CD4-positive, alpha-beta T cell treated with Interferon gamma for 1 hour (primary cell): Measurements from ENCODE around the gene ARHGAP15.

ENCODE experiments used
- DNase-seq: peaks from one replicate; pipeline ENCODE4 v3.0.0-alpha.2; 2020

The ARHGAP15 gene

DNA sequence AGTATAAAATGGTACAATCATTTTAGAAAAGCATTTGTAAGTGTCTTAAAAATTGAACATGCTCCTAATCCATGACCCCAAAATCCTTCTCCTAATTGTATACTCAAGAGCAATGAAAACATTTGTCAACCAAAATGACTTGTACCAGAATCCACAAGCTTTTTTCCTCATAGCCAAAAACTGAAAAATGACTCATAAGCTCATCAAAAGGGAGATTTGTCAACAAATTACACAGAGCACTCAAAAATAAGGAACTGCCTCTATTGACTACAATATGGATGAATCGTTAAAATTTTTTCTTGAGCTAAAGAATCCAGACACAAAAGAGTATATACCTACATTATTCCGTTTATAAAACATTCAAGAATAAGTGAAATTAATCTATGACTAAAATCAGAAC is 544.8 kb downstream of the ARHGAP15 start:
- DNase-seq: no peak

DNA sequence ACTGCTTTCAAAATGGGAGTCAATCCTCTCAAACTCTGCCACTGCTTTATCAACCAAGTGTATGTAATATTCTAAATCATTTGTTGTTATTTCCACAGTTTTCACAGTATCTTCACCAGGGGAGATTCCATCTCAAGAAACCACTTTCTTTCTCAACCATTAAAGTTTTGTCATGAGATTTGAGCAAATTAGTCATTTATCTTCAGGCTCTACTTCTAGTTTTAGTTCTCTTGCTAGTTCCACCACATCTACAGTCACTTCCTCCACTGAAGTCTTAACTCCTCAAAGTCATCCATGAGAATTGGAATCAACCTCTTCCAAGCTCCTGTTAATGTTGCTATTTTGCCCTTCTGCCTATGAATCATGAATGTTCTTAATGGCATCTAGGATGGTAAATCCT is 545.8 kb downstream of the ARHGAP15 start:
- DNase-seq: no peak

DNA sequence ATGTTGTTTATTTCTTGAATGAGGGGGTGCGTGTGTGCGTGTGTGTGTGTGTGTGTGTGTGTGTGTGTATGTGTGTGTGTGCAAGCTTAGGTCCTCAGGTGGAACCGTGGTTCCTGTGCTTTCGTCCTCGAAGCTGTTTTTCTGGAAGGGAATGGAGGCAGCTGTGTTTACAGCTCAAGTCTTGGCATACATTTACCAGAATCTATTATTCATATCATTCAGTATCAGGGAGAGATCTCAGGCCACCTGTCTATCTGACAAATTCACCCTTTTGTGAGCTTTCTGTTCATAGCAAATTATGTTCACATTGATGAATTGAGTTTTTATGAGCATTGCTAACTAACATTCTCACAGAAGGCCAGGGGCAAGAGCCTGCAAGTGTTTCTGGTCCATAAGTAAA is 550.4 kb downstream of the ARHGAP15 start:
- no peak for DNase-seq

DNA sequence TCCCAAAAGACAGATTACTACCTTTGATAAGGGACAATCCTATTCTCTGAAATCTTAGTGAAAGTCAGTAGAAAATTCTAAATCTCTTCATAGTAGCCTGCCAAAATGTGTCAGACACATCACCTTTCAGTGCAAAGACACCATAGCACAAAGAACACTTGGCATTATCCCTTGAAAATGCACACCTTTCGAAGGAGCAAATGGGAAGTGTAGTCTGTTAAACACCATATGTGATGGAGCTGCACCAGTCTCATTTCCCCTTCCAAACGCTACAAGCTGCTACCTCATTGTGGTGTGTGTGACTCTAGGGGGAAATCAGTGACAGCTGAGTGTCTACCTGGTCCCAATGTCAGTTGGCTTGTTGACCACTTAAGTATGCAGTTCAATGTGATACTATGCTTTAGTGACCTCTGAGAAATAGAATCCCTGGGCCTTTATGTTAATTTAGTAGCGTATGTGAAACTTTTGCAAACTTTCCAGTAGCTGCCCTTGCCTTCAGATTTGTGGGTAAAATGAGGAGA is 551.7 kb downstream of the ARHGAP15 start:
- DNase-seq: no peak

DNA sequence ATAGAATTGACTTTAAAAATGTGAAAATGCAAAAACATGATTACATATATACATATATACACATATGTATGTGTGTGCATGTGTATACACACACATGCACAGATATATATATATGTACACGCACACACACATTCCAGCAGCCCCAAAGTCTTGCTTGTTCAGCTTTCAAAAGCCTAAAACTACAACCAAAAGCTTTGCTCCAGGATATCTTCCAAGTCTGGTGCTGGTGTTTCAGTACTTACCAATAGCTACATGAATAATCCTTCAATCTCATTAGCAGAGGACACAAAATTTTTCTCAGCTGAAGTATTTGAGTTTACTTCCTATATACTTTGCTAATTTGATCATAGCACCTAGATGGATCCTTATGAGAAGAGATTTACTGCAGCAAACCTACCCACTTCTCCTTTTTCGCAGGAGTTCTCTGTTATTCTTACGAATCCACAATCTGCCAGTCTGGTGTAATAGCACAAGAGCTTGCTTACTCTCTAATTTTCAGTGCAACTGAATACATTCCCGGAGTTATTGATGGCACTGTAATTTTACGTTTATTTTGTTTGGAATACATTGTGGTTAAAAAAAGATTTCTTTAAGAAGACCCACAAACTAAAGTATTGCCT is 553.3 kb downstream of the ARHGAP15 start:
- DNase-seq: no peak

DNA sequence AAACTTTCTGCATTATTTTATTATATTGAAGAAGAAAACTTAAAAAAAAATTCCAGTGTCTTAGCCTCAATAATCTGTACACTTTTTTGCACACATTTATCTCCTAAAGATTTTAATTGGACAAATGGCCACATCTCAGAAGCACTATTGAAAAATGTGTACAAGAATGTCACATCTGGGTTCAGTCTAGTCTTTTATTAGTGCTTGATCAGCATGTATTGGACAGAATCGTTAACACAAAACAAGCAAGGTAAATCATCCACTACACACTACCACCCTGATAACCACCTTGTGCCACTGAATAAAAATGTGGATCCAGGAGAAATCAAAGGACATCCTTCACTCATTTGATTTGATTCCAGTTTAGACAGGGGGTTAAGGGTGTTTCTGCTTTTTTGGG is 554.8 kb downstream of the ARHGAP15 start:
- no peak for DNase-seq

DNA sequence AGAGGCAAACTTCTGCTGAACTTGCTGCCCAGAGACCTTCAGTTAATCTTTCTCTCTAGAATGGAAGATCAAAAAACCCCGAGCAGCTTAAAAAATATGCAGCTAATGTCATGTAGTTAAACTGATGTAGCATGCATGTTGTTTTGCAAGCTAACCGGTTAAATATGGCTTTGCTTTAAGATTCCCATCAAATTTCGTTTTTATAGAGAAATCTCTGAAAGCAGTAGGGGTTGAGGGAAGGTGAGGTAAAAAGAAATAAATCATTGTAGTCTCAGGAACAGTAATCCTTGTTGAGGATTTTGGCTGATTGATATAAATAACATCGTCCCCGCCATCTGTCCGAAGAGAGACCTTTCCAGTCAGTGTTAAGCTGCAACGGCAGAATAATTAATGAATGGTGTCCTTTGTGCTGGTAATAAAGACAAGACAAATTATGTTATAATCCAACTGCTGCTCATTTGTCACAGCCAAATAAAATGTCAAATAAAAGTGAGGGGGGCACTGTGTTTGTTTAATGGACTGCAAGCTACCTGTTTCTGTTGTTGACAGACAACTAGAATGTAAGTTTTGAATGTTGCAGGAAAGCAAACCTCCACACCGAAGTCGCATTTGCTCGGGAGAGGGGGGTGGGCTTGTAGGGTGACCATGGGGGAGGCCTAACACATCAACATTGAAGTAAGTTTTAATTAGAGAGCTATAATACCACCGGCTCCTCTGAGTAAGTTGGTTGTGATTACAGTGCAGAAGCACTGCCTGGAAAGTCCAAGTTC is 555.5 kb downstream of the ARHGAP15 start:
- no peak for DNase-seq

DNA sequence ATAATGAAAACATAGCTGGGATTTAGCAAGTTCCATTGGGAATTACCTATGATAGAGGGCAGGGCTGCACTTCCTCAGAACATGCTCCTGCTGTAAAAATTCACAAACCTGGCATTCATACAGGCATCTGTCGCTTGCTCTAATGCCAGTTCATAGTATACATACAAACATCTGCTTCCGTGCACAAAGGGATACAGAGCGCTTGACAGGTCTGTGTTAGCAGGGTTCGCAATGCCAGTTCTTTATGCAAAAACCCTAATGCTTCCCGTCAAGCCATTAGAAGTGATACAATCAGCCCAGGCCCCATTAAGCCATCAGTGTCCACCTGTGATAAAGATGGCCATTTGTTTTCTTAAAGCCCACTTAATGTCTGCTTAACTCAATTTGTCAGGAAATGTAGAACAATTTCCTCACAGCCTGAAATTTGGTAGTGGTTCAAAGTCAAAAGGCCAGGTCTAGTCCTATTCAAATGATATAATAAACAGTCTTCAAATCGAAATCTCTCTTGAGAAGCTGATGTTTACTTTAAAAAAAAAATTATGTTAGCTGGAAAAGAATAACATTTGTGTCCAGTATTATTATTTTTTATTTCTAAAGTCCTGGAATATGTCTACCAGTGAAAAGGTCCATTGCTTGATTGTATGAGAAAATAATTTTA is 556.3 kb downstream of the ARHGAP15 start:
- DNase-seq: no peak

DNA sequence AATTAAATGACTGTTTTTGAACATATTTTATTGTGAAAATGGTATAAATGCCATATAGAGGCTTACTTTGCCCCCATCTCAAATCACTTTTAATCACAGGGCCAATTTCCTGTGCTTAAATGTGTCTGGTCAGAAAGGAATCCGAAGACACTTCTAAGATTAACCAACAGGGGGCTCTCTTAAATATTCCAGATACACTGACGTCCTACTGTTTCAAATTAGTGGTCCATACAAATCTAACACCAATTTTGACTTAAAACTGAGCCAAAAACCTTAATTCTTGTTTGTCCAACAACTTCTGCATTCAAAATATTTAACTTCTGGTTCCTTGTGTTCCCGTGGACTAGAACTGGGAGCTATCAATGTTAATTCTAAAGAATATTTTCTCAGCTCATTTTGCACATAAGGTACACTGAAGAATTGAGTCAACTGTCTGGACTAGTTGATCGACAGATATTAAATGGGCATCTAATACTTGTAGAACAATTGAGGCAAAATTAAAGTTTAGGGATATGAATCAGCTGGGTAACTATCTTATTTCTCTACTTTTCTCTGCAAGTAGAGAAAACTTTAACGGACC is 557.5 kb downstream of the ARHGAP15 start:
- DNase-seq: no peak

DNA sequence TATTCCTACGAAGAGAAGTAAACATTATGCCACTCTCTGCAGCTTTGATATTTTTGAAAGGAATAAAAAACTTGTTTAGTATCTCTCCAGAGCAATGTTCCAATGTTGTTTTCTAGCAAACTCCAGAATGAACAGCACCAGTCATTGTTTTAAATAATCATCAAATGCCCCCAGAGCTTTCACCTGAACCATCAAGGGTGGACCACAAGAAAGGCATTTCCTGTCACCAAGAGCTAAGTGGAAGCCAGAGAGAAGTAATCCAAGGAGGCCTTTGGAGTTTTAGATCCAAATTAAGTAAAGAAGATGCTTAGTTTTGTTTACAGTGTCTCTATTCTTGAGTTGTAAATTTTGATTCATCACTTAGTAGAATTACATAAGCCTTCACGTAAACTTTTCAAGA is 559.0 kb downstream of the ARHGAP15 start:
- DNase-seq: no peak

DNA sequence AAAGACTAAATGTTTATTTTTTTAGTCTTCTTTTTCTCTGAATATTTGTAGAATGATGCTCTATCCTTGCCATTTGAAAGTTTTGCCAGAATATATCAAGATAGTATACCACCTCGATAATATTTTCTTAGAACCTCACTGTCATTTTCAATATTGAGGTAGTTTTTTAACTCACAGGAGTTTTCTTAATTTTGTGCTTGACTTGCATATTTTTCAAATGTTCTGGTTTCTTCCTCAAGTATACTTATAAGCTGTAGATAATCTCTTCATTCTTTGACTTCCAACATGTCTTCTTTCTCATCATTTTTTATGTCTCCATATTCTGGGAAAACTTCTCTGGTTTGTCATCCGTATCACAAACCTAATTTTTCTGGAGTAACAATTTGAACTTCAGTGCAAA is 559.6 kb downstream of the ARHGAP15 start:
- no peak for DNase-seq

DNA sequence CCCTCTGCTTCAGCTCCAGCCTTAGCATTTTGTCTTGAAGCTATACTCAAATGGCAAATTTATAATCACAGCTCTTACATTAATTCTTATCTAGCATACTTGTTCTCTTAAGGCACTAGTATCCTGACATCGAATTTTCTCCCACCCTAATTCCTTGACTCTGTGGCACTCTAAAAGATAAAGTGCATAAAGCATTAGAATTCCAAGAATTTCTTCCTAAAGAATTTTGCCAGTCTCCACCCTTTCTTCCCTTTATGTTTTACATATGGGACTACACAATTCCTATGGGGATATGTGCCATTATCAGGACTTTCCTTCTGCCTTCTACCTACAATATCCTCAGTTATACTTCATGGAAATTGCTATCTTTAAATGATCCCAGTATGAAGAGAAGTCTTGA is 560.3 kb downstream of the ARHGAP15 start:
- no peak for DNase-seq

DNA sequence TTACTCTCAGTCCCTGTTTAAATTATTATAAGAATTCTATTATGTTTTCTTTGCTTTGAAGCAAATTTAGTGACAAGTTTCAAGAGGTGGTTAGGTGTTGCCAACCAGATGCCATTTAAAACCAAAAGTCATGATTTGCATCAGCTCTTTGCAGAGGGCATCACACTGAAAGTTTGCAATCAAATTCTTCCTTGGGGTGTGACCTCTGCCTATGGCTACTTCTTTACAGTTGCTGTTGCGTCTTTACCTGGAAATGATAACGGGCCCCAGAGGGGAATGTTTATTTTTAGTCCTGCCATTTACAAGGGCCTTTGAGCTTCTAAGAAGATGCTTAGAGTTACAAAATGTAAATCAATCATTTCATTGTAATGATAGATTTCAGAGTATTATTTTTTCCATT is 561.0 kb downstream of the ARHGAP15 start:
- no peak for DNase-seq

DNA sequence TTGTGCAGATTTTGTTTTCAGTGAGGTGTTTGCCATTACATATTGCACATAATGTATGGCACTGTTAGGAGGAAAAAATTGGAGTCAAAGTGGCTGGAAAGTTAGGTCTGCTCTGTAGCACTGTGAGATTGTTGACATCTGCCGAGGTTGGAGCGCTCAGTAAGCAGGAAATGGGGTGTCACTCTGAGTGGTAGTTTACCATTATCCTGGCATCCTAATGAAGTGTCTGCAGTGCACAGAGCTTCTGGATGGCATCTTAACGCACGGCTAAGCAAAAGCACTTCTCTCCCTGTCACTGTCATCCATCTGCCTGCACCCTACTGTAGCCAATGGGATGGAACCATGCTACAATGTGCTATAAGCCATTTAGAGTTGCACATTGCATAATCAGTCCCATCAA is 561.9 kb downstream of the ARHGAP15 start:
- DNase-seq: no peak

DNA sequence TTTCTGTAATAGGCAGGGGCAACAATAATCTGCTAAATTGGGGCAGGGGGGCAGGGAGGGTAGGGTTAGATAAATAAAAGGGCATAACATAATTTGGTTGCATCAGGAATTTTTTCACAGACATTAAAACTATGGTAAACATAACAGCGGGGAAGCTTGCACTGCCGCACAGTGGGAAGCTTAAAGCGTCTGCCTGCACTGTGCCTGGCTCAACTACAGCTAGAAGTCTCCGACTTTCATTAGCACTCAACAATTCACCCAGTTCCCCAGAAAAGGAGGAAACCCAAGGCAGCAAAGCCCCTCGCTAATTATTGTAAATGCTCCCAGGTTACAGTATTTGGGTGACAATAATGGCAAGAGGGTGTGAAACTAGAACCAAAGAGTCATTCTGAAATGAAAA is 562.9 kb downstream of the ARHGAP15 start:
- no peak for DNase-seq

DNA sequence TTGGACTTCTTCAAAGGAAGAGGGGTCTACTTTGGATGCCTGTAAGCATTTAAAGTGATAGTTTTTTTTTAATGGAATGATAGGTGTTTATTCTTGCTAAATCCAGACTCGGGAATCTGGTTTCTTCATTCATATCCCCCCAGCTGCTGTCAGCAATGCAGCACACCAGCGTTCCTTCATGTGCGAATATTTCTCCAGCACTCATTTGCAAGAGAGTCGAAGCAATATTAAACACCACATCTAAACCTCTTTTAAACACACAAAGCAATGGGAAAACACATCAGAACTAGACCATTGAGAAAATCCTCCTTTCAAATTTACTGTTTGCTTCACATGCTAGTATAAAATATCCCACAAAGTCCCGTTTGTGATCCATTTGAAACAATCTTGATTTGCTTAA is 563.7 kb downstream of the ARHGAP15 start:
- DNase-seq: no peak

DNA sequence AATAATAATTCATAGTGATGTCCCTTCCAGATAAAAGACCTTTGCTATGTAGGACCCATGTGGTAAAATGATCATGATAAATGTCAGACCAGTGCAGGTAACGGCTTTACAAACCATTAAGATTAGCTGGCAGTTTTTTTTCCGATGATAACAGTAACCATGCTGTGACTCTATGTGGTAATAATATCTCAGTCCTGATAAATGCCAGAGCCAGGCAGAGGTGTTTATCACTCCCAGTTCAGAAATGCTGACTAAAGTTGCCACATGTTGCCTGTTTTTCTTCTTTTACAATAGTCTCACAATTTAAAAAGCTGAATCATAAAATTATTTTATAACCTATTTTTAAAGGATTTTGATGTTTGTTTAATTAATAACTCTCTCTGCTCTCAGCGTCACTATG is 565.1 kb downstream of the ARHGAP15 start:
- no peak for DNase-seq

DNA sequence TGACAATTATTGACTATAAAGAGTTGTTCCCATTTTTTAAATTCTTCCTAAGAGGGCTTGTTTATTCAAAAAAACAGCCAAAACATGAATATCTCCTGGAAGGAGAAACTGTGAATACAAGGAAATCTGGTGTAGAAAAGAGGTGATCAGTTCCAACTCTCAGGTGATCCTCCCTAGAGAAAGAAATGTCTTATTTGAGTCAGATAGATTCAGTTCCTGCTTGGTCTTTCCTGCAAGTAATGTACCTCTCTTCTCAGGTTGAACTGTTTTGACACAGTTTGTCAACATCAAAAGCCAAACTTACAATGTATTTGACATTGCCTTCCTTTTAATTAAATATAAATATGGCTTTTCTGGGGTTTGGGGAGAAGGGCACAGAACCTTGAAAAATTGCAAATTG is 567.4 kb downstream of the ARHGAP15 start:
- DNase-seq: no peak

DNA sequence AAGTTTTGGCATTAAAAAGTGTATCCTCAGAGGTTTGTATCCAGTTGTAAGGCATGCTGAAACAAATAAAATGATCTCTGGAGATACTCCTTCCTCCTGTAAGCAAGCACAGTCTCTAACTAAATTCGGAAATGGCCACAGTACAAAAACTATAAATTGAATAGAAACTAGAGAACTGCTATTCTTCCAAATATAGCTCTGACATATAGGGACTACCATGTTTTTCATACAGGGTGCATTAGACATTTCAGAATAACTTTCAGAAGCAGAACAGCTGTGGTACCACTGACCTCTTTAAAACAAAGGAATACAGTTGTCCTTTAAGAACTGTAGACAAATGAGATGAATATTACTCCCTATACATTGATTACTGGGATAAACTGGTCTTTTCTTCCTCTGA is 568.5 kb downstream of the ARHGAP15 start:
- no peak for DNase-seq

DNA sequence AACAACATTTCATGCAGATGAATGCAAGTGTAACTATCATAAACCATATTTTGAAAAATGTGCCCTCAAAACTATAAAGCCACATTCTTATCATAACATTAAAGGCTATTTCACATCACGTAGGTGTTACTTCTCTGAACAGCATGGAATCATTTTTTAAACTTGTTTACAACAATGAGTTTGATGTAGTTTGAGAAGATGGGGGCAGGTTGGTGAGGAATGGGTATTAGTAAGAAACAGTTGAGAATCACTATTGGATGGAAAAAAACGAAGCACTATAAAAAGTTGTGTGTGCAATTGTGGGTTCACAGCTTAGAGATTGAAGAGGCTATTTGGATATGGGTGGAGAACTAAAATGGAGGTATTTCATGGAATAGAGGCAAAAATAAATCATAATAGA is 569.1 kb downstream of the ARHGAP15 start:
- no peak for DNase-seq

DNA sequence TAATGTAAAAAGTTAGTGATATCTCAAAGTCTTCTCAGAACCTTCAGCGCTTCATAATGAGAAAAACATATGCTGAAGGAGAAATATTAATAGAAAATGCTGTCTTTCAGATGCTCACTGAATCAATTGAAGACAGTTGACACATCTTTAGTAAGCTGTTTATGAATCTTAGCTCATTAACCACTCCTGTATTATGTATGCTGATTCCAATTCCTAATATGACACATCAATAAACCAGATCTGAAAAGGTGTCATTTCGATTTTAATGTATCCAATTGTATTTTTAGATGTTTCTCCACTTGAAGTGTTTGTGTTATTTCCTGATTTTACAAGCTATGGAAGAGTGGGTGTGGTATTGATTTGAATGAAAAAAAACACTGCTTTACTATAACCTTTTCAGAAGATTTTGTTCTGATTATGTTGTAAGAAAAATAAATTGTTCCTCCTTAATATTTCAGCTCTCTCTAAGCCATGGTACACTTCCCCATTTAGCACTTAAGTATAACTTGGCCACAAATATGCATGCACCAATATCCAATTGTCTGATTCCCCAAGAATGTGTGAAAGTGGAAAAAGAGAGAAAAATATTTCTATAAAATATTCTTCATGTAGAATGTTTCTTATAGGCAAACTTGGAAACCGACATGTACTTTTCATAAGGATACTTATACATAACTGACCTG is 569.8 kb downstream of the ARHGAP15 start:
- no peak for DNase-seq

DNA sequence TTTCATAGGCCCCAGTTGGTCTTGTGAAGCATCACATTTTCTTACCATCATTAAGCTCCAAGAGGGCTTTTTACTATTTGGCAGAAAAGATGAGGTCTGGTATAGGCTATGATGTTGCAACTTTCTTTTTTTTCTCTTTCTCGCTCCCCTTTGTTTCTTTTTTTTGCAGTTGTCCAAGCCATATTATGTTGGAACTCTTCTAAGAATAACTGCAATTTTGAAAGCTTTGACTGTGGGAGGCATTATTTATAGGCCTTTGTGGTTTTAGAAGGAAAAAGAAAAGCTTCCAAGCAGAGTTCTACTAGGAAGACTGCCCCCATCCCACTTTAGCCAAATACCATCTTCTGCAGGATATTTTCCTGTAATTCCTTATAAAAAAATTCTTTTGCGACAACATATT is 571.6 kb downstream of the ARHGAP15 start:
- DNase-seq: no peak

DNA sequence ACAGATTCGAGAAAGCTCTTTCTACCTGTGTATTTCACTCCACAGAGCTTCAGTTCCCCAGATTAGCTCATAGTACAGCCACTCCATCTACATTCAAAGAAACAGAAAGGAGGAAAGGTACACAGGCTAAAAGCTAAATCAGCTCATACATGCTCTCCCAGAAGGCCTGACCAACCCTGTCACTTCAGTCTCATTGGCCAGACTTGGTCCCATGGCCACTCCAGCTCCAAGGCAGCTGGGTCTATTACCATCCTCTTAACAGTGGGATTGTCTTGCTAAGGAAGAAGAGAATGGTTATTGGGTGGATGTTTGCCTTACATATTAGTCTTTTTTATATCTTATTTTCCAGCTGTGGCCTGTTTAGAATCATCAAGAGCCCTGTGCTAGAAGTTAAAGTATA is 572.6 kb downstream of the ARHGAP15 start:
- no peak for DNase-seq
